Measurements from ENCODE around the gene CPA2. TPM values are rescaled to one million over a fixed set of nuclear protein-coding genes. Genes with fewer than 3 reads are reported as not detected.

The CPA2 gene
- total and polyA plus RNA-seq, 2 experiments from 2014 or later: not detected

DNA sequence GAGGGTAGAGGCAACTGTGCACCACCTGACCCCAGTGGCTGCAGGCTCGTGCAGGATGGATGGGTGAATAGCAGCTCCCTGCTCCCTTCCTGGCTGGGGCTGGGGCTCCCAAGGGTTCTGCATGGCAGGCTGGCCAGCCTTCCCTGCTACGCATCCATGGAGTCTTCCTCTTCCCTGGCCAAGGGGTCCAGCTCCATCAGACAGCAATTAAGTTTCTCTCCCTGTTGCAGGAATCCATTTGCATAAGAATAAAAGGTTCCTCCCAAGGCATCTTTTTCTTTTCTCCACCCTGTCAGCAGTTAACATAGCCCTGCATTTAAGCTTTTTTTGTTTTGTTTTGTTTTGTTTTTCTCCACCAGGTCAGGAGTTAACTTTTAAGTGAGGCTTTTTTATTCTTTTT, 10.0 kb upstream of the CPA2 start (continued):
- TF ChIP-seq, protein P1, sequence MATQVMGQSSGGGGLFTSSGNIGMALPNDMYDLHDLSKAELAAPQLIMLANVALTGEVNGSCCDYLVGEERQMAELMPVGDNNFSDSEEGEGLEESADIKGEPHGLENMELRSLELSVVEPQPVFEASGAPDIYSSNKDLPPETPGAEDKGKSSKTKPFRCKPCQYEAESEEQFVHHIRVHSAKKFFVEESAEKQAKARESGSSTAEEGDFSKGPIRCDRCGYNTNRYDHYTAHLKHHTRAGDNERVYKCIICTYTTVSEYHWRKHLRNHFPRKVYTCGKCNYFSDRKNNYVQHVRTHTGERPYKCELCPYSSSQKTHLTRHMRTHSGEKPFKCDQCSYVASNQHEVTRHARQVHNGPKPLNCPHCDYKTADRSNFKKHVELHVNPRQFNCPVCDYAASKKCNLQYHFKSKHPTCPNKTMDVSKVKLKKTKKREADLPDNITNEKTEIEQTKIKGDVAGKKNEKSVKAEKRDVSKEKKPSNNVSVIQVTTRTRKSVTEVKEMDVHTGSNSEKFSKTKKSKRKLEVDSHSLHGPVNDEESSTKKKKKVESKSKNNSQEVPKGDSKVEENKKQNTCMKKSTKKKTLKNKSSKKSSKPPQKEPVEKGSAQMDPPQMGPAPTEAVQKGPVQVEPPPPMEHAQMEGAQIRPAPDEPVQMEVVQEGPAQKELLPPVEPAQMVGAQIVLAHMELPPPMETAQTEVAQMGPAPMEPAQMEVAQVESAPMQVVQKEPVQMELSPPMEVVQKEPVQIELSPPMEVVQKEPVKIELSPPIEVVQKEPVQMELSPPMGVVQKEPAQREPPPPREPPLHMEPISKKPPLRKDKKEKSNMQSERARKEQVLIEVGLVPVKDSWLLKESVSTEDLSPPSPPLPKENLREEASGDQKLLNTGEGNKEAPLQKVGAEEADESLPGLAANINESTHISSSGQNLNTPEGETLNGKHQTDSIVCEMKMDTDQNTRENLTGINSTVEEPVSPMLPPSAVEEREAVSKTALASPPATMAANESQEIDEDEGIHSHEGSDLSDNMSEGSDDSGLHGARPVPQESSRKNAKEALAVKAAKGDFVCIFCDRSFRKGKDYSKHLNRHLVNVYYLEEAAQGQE (IDR thresholded peaks at IDR 0.05; ENCODE audit: unreplicated experiment): no peak
- TF ChIP-seq EZH2phosphoT487 (IDR thresholded peaks at IDR 0.05; ENCODE audit: unreplicated experiment): no peak
- no peak for TF ChIP-seq JUNB (IDR thresholded peaks at IDR 0.05; ENCODE audit: unreplicated experiment)
- no peak for TF ChIP-seq ZNF331 (CRISPR knock-in tag; IDR thresholded peaks at IDR 0.05; ENCODE audit: low read depth)
- TF ChIP-seq, protein P2, sequence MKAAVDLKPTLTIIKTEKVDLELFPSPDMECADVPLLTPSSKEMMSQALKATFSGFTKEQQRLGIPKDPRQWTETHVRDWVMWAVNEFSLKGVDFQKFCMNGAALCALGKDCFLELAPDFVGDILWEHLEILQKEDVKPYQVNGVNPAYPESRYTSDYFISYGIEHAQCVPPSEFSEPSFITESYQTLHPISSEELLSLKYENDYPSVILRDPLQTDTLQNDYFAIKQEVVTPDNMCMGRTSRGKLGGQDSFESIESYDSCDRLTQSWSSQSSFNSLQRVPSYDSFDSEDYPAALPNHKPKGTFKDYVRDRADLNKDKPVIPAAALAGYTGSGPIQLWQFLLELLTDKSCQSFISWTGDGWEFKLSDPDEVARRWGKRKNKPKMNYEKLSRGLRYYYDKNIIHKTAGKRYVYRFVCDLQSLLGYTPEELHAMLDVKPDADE (IDR thresholded peaks at IDR 0.05): no peak
- no peak for TF ChIP-seq NANOG (IDR thresholded peaks at IDR 0.05; ENCODE audit: borderline replicate concordance)
- TF ChIP-seq CREB1 (CRISPR knock-in tag; IDR thresholded peaks at IDR 0.05; ENCODE audit: low read depth): no peak

DNA sequence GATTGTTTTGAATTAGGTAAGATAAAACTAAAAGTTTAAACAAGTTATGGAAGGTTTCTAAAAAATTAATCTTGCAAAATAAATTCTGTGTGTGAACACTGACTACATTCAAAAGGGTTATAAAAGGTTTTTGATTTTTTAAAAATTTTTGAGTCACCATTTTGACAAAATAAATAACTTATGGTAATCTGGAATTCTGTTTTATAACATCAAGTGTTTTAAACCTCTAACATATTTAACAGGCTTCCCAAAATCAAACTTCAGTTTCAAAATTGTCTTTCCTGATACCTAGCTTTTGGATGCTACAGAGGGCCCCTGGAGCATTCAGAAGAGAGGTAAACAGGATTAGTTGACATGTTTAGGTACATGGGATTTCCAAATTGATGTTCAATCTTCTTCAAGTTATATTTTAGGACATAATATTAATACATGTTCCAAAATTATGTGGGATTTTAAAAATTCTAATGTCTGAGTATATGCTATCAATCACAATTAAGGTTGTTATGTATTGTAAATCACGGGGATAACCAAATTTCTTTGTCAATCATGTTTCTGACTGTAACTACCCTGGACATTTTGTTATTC, 8.1 kb upstream of the CPA2 start:
- Histone ChIP-seq H3F3A (replicated peaks; ENCODE audit: low read depth) (no peaks in the 10 kb centered on the region), H3K4me3 (no peak overlapping the region), H3K36me3 (ENCODE audit: insufficient read depth) (peaks cover 15% of the 10 kb centered on the region), H3K27ac (ENCODE audit: low read depth) (no peak overlapping the region), H3K4me1 (ENCODE audit: insufficient read depth) (peaks cover 14% of the 10 kb centered on the region; the same call in 1 of the 2 replicates), H2AFZ (no peak overlapping the region), H3K27me3 (ENCODE audit: insufficient read depth) (no peaks in the 10 kb centered on the region), H3K4me2 (no peak overlapping the region), H4K20me1 (replicated peaks; ENCODE audit: insufficient read depth) (no peaks in the 10 kb centered on the region), H3K79me2 (replicated peaks; ENCODE audit: insufficient read depth) (no peaks in the 10 kb centered on the region), H3K9me2 (ENCODE audit: insufficient read depth) (no peaks in the 10 kb centered on the region; the same call in 1 of the 2 replicates)
- TF ChIP-seq, protein P3, sequence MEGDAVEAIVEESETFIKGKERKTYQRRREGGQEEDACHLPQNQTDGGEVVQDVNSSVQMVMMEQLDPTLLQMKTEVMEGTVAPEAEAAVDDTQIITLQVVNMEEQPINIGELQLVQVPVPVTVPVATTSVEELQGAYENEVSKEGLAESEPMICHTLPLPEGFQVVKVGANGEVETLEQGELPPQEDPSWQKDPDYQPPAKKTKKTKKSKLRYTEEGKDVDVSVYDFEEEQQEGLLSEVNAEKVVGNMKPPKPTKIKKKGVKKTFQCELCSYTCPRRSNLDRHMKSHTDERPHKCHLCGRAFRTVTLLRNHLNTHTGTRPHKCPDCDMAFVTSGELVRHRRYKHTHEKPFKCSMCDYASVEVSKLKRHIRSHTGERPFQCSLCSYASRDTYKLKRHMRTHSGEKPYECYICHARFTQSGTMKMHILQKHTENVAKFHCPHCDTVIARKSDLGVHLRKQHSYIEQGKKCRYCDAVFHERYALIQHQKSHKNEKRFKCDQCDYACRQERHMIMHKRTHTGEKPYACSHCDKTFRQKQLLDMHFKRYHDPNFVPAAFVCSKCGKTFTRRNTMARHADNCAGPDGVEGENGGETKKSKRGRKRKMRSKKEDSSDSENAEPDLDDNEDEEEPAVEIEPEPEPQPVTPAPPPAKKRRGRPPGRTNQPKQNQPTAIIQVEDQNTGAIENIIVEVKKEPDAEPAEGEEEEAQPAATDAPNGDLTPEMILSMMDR (conservative IDR thresholded peaks at IDR 0.05; ENCODE audit: low read depth in 2 of 2): no peak
- Mint-ChIP-seq H3K4me3 (no peak overlapping the region), H3K27ac (no peak overlapping the region), H3K4me1 (peaks cover 26% of the 10 kb centered on the region), H3K27me3 (ENCODE audit: insufficient read depth, low read depth, poor library complexity) (peaks cover 7% of the 10 kb centered on the region), H3K36me3 (ENCODE audit: low read depth) (peaks cover 47% of the 10 kb centered on the region; the same call in 2 of the 3 replicates), H3K9me3 (peaks cover 56% of the 10 kb centered on the region)
- DNase-seq (ENCODE audit: low spot score) (no peak), ATAC-seq (no peak)
